Measurements from ENCODE around the gene LAMA2.

DNA sequence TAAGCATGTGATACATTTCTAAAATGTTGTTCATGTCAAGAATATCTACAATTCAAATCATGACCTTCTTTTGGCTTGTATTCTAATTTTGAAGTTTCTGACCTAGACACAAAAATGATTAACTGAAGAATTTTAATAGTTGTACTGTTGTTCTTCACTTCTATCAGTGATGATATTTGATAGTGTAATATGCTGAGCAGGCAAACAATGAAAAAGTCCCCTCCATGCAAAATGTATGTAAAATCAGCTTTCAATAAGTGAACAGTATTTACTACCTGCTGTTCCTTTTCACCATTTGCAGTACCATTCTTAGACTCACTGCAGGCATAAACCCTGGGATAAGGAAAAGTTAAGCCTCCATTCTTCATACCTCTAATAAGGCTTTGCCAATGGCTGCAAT lies 201.5 kb downstream of the LAMA2 start:
- TF ChIP-seq L3MBTL2 (conservative IDR thresholded peaks at IDR 0.05) (no peak), ZNF384 (IDR thresholded peaks at IDR 0.05) (no peak), SP1 (IDR thresholded peaks at IDR 0.05) (no peak), ELF4 (IDR thresholded peaks at IDR 0.05) (no peak), FOXK2 (IDR thresholded peaks at IDR 0.05) (no peak), SUZ12 (IDR thresholded peaks at IDR 0.05) (no peak), ARNT (IDR thresholded peaks at IDR 0.05) (no peak), BHLHE40 (IDR thresholded peaks at IDR 0.05; ENCODE audit: borderline replicate concordance) (no peak), FOXM1 (IDR thresholded peaks at IDR 0.05; ENCODE audit: borderline replicate concordance) (no peak), FOXA1 (IDR thresholded peaks at IDR 0.05) (no peak), NFRKB (IDR thresholded peaks at IDR 0.05) (no peak)
- TF ChIP-seq, protein P1, sequence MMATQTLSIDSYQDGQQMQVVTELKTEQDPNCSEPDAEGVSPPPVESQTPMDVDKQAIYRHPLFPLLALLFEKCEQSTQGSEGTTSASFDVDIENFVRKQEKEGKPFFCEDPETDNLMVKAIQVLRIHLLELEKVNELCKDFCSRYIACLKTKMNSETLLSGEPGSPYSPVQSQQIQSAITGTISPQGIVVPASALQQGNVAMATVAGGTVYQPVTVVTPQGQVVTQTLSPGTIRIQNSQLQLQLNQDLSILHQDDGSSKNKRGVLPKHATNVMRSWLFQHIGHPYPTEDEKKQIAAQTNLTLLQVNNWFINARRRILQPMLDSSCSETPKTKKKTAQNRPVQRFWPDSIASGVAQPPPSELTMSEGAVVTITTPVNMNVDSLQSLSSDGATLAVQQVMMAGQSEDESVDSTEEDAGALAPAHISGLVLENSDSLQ (IDR thresholded peaks at IDR 0.05), result no peak
